Spleen (tissue), 11 donors: ENCODE data around the gene ATP8A2. TPM values are rescaled to one million over a fixed set of nuclear protein-coding genes. Genes with fewer than 3 reads are reported as not detected.

Source experiments
- DNase-seq: peaks from one replicate; pipeline ENCODE4 v3.0.0-alpha.2; 2020
- H3K27ac ChIP-seq, 8 donors: fragments of 200-600 bp; sonication (generic) in 7 of 8; 1 replicate in 4 of 8; 2 replicates in 4 of 8; pipeline versions ENCODE4 v1.5.0 to v1.8.0; 2016 to 2021; ENCODE audit warnings: inconsistent platforms in 4 of 8, mild to moderate bottlenecking in 4 of 8, moderate library complexity in 1 of 8
- H3K27me3 ChIP-seq, 7 donors: fragments of 200-600 bp; sonication (generic) in 6 of 7; replicated peaks in 1 of 7; 1 replicate in 4 of 7; 2 replicates in 3 of 7; pipeline versions ENCODE4 v1.5.0 to v1.8.0; 2016 to 2021; ENCODE audit warnings: inconsistent platforms in 3 of 7, mild to moderate bottlenecking in 1 of 7
- H3K36me3 ChIP-seq, 6 donors: fragments of 200-600 bp; sonication (generic) in 5 of 6; 1 replicate in 4 of 6; 2 replicates in 2 of 6; pipeline versions ENCODE4 v1.5.0 to v1.8.0; 2016 to 2021; ENCODE audit warnings: inconsistent platforms in 2 of 6
- H3K4me1 ChIP-seq, 6 donors: fragments of 200-600 bp; sonication (generic) in 5 of 6; 1 replicate in 3 of 6; 2 replicates in 3 of 6; pipeline versions ENCODE4 v1.5.0 to v1.8.0; 2016 to 2021; ENCODE audit warnings: inconsistent platforms in 3 of 6
- H3K4me3 ChIP-seq, 8 donors: fragments of 200-600 bp; sonication (generic) in 7 of 8; 1 replicate in 4 of 8; 2 replicates in 4 of 8; pipeline versions ENCODE4 v1.5.0 to v1.8.0; 2016 to 2021; ENCODE audit warnings: inconsistent platforms in 4 of 8, mild to moderate bottlenecking in 4 of 8, moderate library complexity in 2 of 8
- H3K9me3 ChIP-seq, 8 donors: fragments of 200-600 bp; sonication (generic) in 7 of 8; 1 replicate in 4 of 8; 2 replicates in 4 of 8; pipeline versions ENCODE4 v1.5.0 to v1.8.0; 2016 to 2021; ENCODE audit warnings: inconsistent platforms in 4 of 8
- POLR2A ChIP-seq, 3 donors: fragments of 450-650 bp; IDR thresholded peaks; one replicate each; pipeline ENCODE4 v1.5.1; 2017; ENCODE audit warnings: antibody characterized with exemption in 3 of 3, mild to moderate bottlenecking in 1 of 3
- POLR2AphosphoS5 ChIP-seq, 3 donors: sonication (generic); formaldehyde crosslinking; IDR thresholded peaks; one replicate each; pipeline ENCODE4 v1.5.1; 2017; ENCODE audit warnings: antibody characterized with exemption in 3 of 3
- WGBS, 5 donors: extraction: QIAGEN DNeasy Blood & Tissue Kit in 3 of 5; methylation state at CpG; one replicate each; pipeline versions ENCODE4 v1.1.5 to v1.1.7; 2013 to 2018; 5-methylcytosine and 5-hydroxymethylcytosine counted together
- intact Hi-C: fragments of 100-400 bp; cut with DNase I; formaldehyde crosslinking; loops from one replicate; pipeline ENCODE4 v1.15.0; 2023; ENCODE audit warnings: low total_unique reads
- polyA plus RNA-seq, 3 donors: library from polyadenylated mRNA; stranded (reverse); fragments of 200-250 nt; gene quantifications; one replicate each; pipeline ENCODE4 v1.2.1, GENCODE V29; 2013
- total RNA-seq, 7 donors: library from RNA; depleted of rRNA in 3 of 7; stranded (reverse); fragments of >200 nt in 3 of 7; fragmentation: NEBNext Ultra II Directional in 4 of 7; extraction: Animal tissue kit (Norgen Biotek cat#: 25700) in 4 of 7; gene quantifications; one replicate each; pipeline versions ENCODE4 v1.1.0 to v1.2.1, GENCODE V29; 2016 to 2021
- TF ChIP-seq, protein P1 (sequence below), 11 experiments: fragments of 200-600 bp in 7 of 11; fragments of 450-650 bp in 4 of 11; sonication (generic) in 4 of 11; IDR thresholded peaks in 8 of 11; conservative IDR thresholded peaks in 3 of 11; 1 replicate in 7 of 11; 2 replicates in 4 of 11; pipeline versions ENCODE4 v1.4.0 to v1.8.0; 2016 to 2021; ENCODE audit warnings: antibody characterized with exemption in 11 of 11, inconsistent platforms in 4 of 11, mild to moderate bottlenecking in 1 of 11
- donor health status: healthy with polysubstance abuse.
- donor health status: DM: no; HTN: no; CAD: no; lungs with moderate emphysema.
- donor health status: DM: no; HTN: no; CAD: no.
- donor health status: Bipolar disorder and iron deficiency.
- donor health status: healthy.
- donor health status: DM: no; HTN: no; CAD: no.
- donor health status: DM: yes; HTN: yes; CAD: no.

The ATP8A2 gene
- total and polyA plus RNA-seq, 10 donors: 0.09 to 0.46 (median 0.25) TPM

DNA sequence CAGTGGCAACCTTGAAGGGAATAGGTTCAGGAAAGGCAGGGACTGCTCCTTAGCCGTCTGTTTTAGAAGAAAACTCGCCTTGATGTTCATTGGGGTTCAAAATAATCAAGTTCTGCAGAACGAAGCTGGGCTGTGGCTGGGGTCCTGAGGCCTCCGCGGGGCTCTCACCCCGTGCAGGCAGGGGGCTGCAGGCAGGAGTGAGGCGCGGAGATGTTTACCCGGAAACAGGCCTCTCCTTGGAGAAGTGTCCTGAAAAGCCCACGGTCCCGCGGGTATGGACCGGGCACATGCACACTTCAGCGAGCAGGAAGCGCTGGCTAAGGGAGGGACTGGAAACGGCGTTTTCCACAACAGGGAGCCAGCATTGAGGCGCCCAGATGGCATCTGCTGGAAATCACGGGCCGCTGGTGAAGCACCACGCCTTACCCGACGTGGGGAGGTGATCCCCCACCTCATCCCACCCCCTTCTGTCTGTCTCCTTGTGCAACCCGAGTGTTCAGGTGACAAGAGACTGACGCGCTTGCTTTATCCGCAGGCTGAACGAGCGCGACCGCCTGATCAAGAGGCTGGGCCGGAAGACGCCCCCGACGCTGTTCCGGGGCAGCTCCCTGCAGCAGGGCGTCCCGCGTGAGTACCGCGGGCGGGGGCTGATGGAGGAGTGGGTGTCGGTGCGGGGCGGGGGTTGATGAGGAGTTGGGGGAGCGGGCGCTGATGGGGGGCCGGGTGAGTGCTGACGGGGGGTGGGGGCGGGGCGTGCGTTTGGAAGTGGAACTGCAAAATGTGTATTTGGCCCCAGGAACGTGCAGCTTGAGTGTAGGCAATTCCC lies 640.4 kb downstream of the ATP8A2 start:
- no peak for TF ChIP-seq POLR2A (IDR thresholded peaks at IDR 0.05)
- TF ChIP-seq, protein P1, sequence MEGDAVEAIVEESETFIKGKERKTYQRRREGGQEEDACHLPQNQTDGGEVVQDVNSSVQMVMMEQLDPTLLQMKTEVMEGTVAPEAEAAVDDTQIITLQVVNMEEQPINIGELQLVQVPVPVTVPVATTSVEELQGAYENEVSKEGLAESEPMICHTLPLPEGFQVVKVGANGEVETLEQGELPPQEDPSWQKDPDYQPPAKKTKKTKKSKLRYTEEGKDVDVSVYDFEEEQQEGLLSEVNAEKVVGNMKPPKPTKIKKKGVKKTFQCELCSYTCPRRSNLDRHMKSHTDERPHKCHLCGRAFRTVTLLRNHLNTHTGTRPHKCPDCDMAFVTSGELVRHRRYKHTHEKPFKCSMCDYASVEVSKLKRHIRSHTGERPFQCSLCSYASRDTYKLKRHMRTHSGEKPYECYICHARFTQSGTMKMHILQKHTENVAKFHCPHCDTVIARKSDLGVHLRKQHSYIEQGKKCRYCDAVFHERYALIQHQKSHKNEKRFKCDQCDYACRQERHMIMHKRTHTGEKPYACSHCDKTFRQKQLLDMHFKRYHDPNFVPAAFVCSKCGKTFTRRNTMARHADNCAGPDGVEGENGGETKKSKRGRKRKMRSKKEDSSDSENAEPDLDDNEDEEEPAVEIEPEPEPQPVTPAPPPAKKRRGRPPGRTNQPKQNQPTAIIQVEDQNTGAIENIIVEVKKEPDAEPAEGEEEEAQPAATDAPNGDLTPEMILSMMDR (IDR thresholded peaks at IDR 0.05 in 8 of 11, conservative IDR thresholded peaks at IDR 0.05 in 3 of 11): no peak
- peak; percentile 9 to 71 (median 53) for TF ChIP-seq POLR2AphosphoS5 (IDR thresholded peaks at IDR 0.05)
- WGBS, 5 donors: 15 to 30% (median 18%) methylated on average over 27 to 53 of the region's 53 CpGs
- intact Hi-C loops: no loop called here
- peak overlapping the region; percentile 9 to 66 (median 24) for H3K4me3 ChIP-seq
- H3K9me3 ChIP-seq: peaks cover 0 to 6% (median 0%) of the 10 kb centered on the region in 8 donors
- H3K36me3 ChIP-seq: no peaks in the 10 kb centered on the region
- H3K4me1 ChIP-seq: peaks cover 0 to 18% (median 5%) of the 10 kb centered on the region in 6 donors
- peak overlapping the region in 4 of 8 donors; percentile 37 to 51 (median 46) for H3K27ac ChIP-seq
- H3K27me3 ChIP-seq: peaks cover 0 to 21% (median 3%) of the 10 kb centered on the region in 7 donors
- peak; percentile 82 for DNase-seq

GRCh38 chr13:26012995-26013394 lies 641.2 kb downstream of the ATP8A2 start:
- H3K36me3 ChIP-seq: no peaks in the 10 kb centered on the region
- H3K9me3 ChIP-seq: peaks cover 0 to 6% (median 0%) of the 10 kb centered on the region in 8 donors
- DNase-seq: no peak
- intact Hi-C loops: no loop called here
- peak overlapping the region in 2 of 8 donors; percentile 46 to 47 for H3K27ac ChIP-seq
- 60 to 76% (median 66%) methylated on average over 9 of the region's 9 CpGs for WGBS, 5 donors
- TF ChIP-seq POLR2AphosphoS5 (IDR thresholded peaks at IDR 0.05) (no peak), POLR2A (IDR thresholded peaks at IDR 0.05) (no peak)
- TF ChIP-seq, protein P1 (IDR thresholded peaks at IDR 0.05 in 8 of 11, conservative IDR thresholded peaks at IDR 0.05 in 3 of 11): no peak
- peak overlapping the region in 4 of 8 donors; percentile 23 to 66 (median 34) for H3K4me3 ChIP-seq
- H3K4me1 ChIP-seq: peaks cover 0 to 18% (median 5%) of the 10 kb centered on the region in 6 donors
- H3K27me3 ChIP-seq: peaks cover 0 to 21% (median 3%) of the 10 kb centered on the region in 7 donors

DNA sequence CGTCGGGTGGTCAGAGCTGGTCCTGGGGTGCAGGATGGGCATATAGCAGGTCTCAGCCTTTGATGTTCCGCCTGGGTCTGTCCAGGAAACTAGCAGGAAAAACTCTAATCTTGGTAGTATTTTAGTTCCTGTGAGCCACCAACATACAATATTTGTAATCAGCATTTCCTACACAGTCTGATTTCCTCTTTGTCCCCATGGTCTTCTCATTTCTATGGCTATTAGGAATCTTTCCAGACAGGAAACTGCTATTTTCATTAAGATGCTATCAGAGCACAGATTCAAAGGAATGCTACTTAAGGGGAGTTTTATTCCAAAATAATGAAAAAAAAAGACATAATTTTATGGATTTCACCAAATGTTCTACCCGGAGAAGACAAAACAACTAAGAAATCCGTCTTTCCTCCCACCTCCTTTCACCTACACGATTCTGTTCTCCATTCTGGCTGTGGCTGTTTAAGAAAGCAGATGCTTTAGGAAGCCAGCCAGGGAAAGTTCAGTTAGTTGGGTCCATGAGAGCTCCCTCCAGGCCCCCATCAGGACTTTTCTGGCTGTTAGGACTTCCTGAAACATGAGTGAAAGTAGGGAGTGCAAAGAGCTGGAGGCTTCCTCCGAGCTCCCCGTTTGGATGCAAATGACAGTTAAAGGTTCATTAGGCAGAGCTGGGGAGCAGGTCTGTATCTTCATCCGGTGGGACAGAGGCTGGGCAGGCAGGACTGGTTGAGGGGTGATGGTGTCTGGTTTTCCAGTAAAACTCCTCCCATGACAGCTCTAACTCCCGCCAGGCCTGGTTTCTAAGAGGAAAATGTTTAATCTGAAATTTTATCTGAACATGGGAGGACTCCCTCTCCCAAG lies 643.7 kb downstream of the ATP8A2 start:
- H3K27ac ChIP-seq: peak overlapping the region in 1 of 8 donors; percentile 21
- no peak for TF ChIP-seq POLR2AphosphoS5 (IDR thresholded peaks at IDR 0.05)
- TF ChIP-seq POLR2A (IDR thresholded peaks at IDR 0.05): no peak
- TF ChIP-seq, protein P1 (IDR thresholded peaks at IDR 0.05 in 8 of 11, conservative IDR thresholded peaks at IDR 0.05 in 3 of 11): no peak
- H3K36me3 ChIP-seq: no peaks in the 10 kb centered on the region
- DNase-seq: no peak
- 58 to 70% (median 66%) methylated on average over 10 of the region's 10 CpGs for WGBS, 5 donors
- H3K9me3 ChIP-seq: peaks cover 0 to 6% (median 0%) of the 10 kb centered on the region in 8 donors
- intact Hi-C loops: no loop called here
- H3K27me3 ChIP-seq: peaks cover 0 to 27% (median 3%) of the 10 kb centered on the region in 7 donors
- peaks cover 0 to 18% (median 5%) of the 10 kb centered on the region in 6 donors for H3K4me1 ChIP-seq
- no peak overlapping the region for H3K4me3 ChIP-seq
